Right ventricle myocardium inferior (tissue), 1 donor: Measurements from ENCODE around the gene ATP2B2. TPM values are rescaled to one million over a fixed set of nuclear protein-coding genes. Genes with fewer than 3 reads are reported as not detected.

ENCODE experiments used
- ATAC-seq: fragments of 200-7000 bp; cut with Tn5 transposase; one replicate; pipeline ENCODE4 v1.9.1; 2020; ENCODE audit warnings: mild to moderate bottlenecking, moderate library complexity
- DNase-seq: peaks from one replicate; pipeline ENCODE4 v3.0.0; 2021; ENCODE audit errors: missing footprints
- intact Hi-C: fragments of 100-400 bp; cut with DNase I; formaldehyde crosslinking; loops from one replicate; pipeline ENCODE4 v1.11.0; 2022
- total RNA-seq: library from RNA; stranded (reverse); fragmentation: NEBNext Ultra II Directional; extraction: Animal tissue kit (Norgen Biotek cat#: 25700); gene quantifications from one replicate; pipeline ENCODE4 v1.2.1, GENCODE V29; 2021
- donor health status: DM: no; HTN: yes; CAD: no; lungs with severe emphysema.

Gene ATP2B2
- total RNA-seq, 1 donor from 2014 or later: 0.14 TPM

GRCh38 chr3:10483364-10483675 lies 22.1 kb downstream of the ATP2B2 start:
- ATAC-seq: no peak
- DNase-seq: peak; percentile 5
- intact Hi-C loops: no loop called here

GRCh38 chr3:10482631-10483363 lies 22.6 kb downstream of the ATP2B2 start:
- peak; percentile 34 for DNase-seq
- no peak for ATAC-seq
- intact Hi-C loops: no loop called here

GRCh38 chr3:10480871-10481378 lies 24.5 kb downstream of the ATP2B2 start:
- DNase-seq: peak; percentile 33
- intact Hi-C loops: no loop called here
- ATAC-seq: no peak

GRCh38 chr3:10479311-10479710 lies 26.1 kb downstream of the ATP2B2 start:
- intact Hi-C loops: no loop called here
- ATAC-seq (no peak), DNase-seq (no peak)

GRCh38 chr3:10475983-10476382 lies 29.4 kb downstream of the ATP2B2 start:
- intact Hi-C loops: no loop called here
- DNase-seq: no peak
- ATAC-seq: no peak

- intact Hi-C loops: no loop called here
- DNase-seq (peak; percentile 15), ATAC-seq (no peak)
These were observed 30.5 kb downstream of the ATP2B2 start for GRCh38 chr3:10474847-10475246.

- intact Hi-C loops: no loop called here
- DNase-seq (peak; percentile 26), ATAC-seq (no peak)
These were observed 31.1 kb downstream of the ATP2B2 start for GRCh38 chr3:10474275-10474646.

GRCh38 chr3:10473581-10474274 lies 31.7 kb downstream of the ATP2B2 start:
- intact Hi-C loops: no loop called here
- ATAC-seq: no peak

GRCh38 chr3:10472877-10473440 lies 32.4 kb downstream of the ATP2B2 start:
- intact Hi-C loops: no loop called here
- ATAC-seq: no peak
- no peak for DNase-seq

More at GRCh38 chr3:10473581-10474274, 31.7 kb downstream of the ATP2B2 start:
- DNase-seq: no peak

GRCh38 chr3:10471054-10471688 lies 34.2 kb downstream of the ATP2B2 start:
- intact Hi-C loops: no loop called here
- peak; percentile 34 for DNase-seq
- ATAC-seq: no peak

GRCh38 chr3:10470120-10471053 lies 35.0 kb downstream of the ATP2B2 start:
- intact Hi-C loops: no loop called here
- peak; percentile 34 for DNase-seq
- no peak for ATAC-seq

GRCh38 chr3:10469441-10470119 lies 35.8 kb downstream of the ATP2B2 start:
- intact Hi-C loops: no loop called here
- ATAC-seq (no peak), DNase-seq (peak; percentile 32)

- DNase-seq: peak; percentile 30
- ATAC-seq: no peak
- intact Hi-C loops: no loop called here
These were observed 36.6 kb downstream of the ATP2B2 start for GRCh38 chr3:10468613-10469354.

- intact Hi-C loops: no loop called here
- peak; percentile 25 for DNase-seq
- no peak for ATAC-seq
These were observed 37.3 kb downstream of the ATP2B2 start for GRCh38 chr3:10467904-10468612.

- peak; percentile 59 for DNase-seq
- intact Hi-C loops: no loop called here
- ATAC-seq: no peak
These were observed 38.2 kb downstream of the ATP2B2 start for GRCh38 chr3:10467204-10467603.

GRCh38 chr3:10466186-10466585 lies 39.2 kb downstream of the ATP2B2 start:
- intact Hi-C loops: no loop called here
- ATAC-seq (no peak), DNase-seq (no peak)

- ATAC-seq (no peak), DNase-seq (peak; percentile 9)
- intact Hi-C loops: no loop called here
These were observed 40.2 kb downstream of the ATP2B2 start for GRCh38 chr3:10465161-10465560.
